GM21447 (cell line): Measurements from ENCODE around the gene PLD5.
"Not testable (repeated sequence)": the region's sequence is repeated elsewhere in the genome, so short reads cannot be mapped to it uniquely, and the experiment has no call there.

Experiments
- ATAC-seq: cut with Tn5 transposase; IDR thresholded peaks from one replicate; pipeline ENCODE4 v1.9.1; 2021; ENCODE audit not compliant: unreplicated experiment

The PLD5 gene

DNA sequence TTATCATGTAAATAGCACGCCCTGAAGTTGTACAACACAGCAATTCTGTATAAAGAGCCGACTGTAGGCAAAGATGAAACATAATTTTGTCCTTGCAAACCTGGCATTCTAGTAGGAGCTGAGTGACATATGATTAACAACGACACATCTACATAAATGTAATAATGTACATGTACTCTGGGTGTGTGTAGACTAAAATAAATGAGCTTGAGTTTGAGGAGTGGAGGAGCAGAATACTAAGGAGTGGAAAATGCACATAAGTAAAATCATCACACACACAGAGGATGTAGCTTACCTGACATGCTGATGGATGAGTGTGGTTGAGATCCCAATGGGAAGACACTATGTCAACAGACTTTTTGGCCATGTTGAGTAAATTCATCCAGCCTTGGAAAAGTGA is 236.4 kb downstream of the PLD5 start:
- ATAC-seq, result not testable (repeated sequence)

DNA sequence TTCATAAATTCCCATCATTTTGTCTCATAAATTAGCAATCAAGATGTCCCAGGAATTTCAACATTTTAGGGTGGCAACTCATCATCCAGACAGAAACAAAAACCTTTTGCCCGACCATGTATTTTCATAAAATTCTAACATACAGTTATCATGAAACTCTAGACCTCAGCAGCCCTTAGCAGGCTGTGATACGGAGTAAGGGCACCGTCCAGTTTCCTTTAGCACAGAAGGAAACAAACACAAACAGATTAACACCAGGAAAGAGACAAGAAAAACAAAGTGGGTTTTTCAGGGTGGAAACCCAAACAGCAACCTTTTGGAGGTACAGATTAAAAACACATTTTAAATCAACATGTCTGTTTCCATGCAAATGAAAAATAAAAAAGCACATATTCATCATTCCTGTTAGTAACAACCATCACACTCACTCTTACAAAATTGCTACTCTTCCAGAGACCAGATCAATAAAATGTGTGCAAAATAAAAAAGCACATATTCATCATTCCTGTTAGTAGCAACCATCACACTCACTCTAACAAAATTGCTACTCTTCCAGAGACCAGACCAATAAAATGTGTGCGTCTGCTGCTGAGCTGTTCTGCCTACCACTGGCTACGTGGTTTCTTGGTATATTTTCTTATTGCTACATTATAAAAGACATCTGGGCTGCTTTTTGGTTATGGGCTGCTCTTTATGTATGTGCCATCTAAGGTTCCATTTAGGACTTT is 241.6 kb downstream of the PLD5 start:
- not testable (repeated sequence) for ATAC-seq

DNA sequence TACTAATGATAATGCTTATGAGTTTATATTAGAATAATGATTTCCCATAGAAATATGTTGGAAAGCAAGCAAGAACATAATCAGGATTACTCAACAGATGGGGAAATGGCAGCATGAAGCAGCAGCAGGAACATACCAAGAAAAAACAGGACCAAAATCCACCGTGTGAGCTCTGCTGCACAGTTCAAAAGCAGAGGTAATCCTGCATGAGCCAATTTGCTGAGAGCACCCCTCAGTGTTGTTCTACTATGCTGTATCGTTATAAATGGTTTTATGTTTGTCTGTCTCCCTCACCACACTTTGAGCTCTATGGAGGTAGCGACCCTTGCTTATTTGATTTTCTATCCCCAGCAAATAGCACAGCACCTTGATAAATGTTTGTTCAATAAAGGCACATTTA is 246.1 kb downstream of the PLD5 start:
- not testable (repeated sequence) for ATAC-seq

DNA sequence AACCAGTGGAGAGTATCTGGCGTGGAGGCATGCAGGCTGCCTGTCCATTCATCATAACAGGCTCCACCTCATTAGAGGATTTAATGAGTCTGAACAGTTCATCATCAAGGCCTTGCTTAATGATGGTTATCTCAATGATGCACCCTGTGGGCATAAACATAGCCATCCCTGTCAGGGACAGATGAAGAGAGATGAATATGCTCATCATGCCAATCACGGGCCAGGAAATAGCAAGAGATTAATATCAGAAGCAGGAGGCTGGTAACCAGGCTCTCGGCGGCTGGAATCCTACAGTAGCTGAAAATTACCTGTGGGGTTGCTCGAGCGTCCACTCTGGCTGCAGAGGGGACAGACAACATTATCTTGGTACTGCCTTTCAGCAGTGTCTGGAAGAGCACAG is 247.7 kb downstream of the PLD5 start:
- ATAC-seq, result not testable (repeated sequence)

DNA sequence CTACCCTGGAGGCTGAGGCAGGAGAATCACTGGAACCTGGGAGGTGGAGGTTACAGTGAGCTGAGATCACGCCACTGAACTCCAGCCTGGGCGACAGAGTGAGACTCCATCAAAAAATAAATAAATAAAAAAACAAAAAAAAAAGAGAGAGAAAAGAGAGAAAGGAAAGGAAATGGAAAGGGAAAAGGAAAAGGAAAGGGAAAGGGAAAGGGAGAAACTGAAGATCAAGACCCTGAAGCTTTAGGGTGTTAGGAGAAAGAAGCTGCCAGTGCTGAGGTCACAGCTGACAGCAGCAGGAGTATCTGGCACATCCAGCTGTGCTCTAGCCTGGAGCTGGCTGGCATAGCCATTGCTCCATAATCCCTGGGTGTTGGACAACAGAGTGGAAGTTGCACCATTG is 257.5 kb downstream of the PLD5 start:
- not testable (repeated sequence) for ATAC-seq

DNA sequence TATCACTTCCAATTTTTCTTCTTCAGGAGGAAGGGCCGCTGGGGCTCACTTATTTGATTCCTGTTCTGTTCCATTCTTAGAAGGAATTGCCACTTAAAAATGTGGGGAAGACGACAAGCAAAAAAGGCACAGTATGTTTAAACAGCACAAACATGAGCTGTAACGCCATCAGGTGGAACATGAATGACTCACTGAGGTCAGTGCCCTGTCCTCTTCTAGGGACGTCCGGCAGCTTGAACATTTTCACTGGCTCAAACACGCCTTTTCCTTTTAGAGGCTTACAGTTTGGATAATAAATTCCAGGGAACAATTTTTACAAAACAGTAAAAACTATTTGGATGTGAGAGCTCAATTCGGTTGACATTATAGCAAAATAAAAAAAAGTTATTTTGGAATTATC is 260.1 kb downstream of the PLD5 start:
- ATAC-seq, result not testable (repeated sequence)

DNA sequence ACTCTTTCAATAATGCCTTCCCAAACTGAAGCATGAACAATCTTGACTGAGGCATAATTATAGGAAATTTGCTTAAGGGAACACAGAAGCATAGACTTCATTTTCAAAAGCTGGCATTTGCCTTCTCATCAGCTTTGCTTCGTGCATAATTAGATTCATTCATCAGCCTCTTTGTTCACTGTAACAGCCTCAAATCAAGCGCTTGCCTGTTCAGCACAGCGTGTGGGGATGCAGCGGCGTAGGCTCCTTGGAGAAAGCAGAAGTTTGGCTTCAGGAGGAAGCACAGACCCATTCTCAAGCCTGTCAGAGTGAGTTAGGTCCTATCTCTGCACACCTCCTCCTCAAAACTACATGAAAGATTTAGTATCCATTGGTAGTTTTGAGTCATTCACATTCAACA is 279.2 kb downstream of the PLD5 start:
- ATAC-seq, result no peak

DNA sequence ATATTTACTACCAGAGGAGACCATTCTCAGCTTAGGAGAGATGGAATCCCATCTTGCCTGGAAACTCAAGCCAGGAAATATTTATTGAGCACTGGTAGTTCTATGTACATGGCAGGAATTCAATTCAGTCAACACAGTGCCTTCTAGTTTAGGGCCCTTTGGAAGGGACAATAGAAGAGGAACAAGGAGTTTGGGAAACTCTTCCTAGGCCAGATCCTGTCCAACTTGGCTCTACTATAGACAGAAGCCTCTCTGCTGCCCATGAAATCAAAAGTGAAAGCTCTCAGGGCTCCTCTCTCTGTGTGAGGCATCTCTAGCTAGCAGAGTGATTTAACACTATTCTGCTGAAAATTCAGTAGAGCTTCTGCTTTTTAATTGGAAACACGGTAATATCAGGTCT is 281.0 kb downstream of the PLD5 start:
- peak; percentile 88 for ATAC-seq

DNA sequence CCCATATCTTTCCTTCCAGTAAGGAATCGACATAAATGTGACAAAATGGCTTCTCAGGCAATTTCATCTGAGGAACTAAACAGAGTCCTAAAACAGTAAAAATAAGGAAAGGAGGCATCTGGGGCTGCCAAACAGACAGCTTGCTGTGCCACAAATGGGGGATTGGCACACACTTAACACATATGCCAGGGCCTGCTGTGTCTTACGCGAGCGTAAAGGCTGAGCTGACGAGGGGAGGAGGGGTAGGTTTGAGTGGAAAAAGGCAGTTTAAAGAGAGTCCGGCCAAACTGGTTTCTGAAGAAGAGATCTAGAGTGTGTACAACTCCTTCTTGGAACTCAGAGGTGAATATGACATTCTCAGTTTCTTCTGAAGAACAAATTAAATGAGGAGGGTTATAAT is 281.5 kb downstream of the PLD5 start:
- ATAC-seq, result peak; percentile 15

DNA sequence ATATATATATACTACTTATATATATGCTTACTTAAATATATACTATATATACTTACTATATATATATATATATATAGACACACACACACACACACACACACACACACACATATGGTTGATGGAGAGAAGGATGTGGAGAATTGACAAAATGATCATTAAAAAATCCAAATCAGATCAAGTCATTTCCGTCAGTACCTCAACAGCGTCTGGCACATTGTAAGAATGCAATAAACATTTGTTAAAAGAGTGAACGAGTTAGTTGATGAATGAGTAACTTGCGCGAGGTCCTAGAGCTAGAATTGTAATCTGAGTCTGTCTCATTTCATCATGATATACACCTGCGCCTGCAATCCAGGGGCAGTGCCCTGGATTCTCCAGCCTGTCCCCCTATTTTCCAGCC is 282.6 kb downstream of the PLD5 start:
- no peak for ATAC-seq

DNA sequence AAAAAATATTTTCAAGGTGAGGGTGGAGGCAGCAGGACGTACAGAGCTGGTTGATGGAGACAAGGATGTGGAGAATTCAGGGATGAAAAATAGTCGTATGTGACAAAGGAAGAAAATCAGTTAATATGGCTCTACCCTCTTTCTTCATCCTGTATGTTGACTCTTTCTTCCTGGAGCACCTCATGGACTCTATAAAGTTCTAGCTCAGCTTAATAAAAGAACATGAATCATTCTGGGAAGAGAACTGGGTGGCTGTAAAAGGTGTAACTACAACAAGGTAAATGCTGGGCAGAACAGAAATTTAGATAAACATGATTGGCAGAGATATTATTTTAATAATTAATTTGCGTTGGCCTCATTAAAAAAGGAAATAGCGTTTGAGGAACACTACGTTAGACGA is 283.8 kb downstream of the PLD5 start:
- ATAC-seq, result no peak

DNA sequence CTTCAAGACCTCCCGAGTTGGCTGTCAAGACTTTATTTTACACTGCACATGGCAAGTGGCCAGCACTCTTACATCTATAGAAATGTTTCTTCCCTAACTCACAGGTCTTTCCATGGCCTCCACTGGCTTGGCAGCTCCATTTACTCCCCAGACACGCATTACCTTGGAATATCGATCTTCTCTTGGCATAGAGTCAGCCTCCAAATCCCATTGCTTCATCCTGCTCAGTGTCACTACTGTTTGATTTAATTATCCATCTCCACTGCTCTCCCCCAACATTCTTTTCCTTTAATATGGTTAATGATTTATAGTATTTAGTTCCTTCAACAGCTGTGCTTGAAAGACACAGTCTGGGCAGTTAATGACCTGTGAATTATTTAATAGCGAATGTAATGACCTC is 284.4 kb downstream of the PLD5 start:
- ATAC-seq, result no peak

DNA sequence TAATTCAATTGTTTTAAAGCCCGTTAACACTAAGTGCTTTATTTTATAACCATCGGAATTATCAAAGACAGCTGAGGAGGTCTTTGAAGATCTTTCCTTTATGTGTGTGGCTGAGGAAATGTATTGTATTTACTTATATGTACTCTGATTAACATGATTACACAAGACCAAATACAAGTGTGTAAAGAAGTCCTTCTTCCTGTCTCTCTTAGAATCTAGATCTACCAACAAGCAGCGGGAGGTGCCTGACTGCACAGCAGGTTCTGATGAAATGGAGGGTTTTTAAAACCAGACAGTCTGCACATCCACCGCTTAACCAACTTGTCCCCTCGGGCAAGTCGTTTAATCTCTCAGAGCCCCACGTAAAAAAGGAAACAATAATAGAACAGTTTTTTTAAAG is 285.1 kb downstream of the PLD5 start:
- ATAC-seq, result no peak

DNA sequence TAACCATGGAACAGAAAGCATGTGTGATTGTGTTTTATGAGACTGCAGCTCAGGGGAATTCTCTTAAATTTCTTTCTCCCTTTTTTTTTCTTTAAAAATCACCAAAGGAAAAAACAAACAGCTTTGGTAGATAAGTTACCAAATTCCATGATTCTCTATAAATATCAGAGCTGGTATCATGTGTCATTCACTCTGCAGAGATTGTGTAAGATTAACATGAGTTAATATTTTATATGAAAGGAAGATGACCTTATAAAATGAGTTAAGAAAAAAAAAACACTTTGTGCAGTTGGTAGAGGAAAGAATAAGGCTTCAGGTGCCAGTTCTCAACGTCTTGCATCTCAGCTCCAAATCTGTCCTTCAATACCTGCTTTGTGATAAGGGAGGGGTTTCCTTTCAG is 287.4 kb downstream of the PLD5 start:
- no peak for ATAC-seq

DNA sequence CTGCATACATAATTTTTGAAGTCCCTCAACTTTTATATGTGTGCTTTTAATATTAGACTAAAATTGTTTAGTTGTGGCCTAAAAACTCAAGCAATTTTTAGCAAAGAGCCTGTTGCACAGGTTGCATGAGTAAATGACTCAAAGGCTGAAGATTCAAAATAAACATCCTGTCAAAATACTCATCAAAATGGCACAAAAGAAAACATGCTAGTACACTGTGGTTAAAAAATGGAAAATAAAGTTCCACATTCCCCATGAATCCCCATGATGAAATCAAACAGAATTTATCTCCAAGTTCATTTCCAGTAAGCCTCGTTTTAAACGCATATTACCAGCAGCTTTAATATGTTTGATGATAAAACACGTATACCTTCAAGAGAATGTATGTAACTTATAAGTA is 295.5 kb downstream of the PLD5 start:
- no peak for ATAC-seq

DNA sequence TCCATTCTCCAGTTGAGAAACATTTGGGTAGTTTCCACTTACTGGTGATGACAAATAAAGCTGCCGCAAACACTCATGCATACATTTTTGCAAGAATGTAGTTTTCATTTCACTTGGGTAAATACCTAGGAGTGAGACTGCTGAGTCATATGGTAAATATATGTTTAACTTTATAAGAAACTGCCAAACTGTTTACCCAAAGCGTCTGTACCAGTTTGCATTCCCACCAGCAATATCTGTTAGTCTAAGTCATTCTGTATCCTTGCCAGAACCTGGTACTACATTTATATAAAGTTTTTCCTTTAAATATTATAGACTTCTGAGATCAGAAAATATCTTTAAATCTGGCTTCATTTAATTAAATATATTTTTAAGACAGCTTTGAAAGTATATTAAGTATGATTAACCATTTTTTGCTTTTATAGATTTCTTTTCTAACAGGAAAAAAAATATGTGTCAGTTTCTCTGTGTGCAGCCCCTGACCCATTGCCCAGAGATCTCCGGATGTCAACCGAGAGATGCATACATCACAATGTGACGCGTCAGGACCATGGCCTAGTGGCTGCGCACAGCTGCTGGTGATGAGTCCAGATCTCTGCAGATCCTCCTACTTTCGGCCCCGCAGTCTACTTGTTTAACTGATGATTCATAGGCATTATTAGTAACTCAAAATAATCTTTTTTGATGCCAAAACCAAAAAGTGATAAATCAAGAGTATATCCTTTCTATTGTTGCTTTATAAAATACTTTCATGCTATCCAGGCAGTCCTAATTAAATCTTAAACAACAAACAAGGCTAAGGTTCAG is 298.5 kb downstream of the PLD5 start:
- ATAC-seq, result no peak

DNA sequence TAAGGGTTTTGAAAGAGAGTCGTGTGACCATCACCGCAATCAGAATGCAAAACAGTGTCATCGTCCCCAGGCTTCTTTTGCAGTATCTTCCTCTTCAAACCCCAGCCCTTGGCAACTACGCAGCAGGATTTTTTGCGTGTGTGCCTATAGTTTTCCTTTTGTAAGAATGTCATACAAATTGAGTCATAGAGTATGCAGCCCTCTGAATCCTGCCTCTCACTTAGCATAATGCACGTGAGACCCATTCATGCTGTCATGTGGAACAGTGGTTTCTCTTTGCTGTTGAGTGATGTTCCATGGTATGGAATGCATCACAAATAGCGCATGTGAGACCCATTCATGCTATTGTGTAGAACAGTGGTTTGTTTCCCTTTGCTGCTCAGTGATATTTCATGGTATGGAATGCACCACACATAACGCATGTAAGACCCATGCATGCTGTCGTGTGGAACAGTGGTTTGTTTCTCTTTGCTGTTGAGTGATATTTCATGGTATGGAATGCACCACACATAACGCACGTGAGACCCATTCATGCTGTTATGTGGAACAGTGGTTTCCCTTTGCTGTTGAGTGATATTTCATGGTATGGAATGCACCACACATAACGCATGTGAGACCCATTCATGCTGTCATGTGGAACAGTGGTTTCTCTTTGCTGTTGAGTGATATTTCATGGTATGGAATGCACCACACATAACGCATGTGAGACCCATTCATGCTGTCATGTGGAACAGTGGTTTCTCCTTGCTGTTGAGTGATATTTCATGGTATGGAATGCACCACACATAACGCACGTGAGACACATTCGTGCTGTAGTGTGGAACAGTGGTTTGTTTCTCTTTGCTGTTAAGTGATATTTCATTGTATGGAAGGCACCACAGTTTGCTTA is 299.4 kb downstream of the PLD5 start:
- not testable (repeated sequence) for ATAC-seq

DNA sequence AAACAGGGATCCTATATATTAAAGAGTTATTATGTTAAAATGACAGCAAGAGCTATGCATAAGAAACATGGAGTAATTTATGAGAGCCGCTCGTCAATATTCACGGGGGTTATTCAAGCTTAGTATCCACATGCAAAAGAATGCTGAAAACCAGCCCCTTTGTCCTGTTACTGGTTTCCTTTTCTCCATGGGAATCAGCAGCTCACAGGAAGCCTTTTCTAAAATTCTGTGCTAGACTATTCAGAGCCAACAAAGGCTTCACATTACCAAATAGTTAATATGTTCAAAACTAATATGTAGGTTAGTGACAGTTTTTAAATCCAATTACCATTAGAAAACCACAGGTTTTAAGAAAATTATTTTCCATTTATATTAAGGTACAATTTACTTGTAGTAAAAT is 300.0 kb downstream of the PLD5 start:
- no peak for ATAC-seq

DNA sequence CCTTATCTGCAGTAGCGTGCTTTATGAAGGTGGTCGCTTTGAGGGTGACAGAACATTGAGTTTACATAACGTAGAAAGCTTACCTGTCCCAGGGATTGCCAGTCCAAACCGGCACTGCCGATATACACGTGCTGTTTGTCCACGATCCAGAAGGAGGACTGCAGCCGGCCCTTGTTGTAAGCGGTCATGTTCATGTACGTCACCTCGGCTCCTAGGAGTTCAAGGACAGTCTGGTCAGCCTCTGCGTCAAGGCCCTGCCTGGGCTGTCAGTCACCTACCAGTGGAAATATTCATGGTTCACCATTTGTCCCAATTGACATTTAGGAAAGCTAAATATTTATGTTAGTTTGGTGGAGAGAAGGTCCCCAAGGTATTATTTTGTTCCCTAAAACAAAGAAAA is 304.6 kb downstream of the PLD5 start:
- no peak for ATAC-seq

DNA sequence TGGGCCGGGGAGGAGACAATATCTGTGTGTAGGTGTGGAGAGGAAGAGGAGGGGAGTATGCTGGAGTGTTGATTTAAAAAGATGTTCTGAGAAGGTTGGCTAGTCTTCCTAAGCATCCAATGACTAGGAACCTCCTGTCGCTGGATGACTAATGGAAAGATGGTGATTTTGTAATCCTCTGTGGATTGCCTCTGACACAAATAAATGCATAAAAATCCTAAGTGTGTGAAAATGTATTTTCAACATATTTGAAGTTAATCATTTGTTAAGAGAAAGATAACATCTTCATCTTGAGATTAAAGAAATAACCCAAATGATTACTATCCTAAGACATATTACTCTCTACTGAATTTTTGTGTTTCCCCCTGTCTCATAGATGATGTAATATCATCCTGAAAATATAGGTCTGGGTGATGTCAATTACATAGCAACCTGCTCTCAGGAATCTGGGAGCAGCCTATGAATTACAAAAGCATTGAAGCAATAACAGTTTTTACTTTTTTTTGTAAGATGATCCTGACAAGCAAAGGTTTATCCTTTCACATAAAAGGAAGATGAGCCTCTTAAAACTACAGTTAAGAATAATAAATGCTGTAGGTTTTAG is 305.1 kb downstream of the PLD5 start:
- no peak for ATAC-seq

DNA sequence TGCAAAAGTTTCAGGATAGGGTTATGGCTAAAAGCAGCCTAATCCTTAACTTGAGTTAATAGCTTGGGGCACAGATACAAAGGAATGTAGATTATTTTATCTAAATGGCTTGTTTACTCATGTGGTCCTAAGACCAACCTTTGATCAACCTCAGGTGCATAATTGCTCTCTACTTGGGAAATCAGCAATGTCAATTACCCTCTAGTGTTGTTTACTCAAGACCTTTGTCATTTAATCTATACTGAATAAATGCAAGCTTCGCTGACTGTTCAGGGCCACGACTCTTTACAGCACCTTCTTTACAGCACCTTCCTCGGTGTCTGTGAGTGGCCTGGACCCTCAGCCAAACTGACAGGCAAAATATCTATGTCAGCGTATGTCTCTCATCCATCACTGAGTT is 308.1 kb downstream of the PLD5 start:
- ATAC-seq, result no peak
